HepG2 (cell line): ENCODE measurements around the gene FN1. TPM values are rescaled to one million over a fixed set of nuclear protein-coding genes. Genes with fewer than 3 reads are reported as not detected.
A peak's percentile ranks its signal among the peaks of the same experiment; 100 is the strongest.

Experiments used
- ARHGAP35 ChIP-seq: sonication (generic); formaldehyde crosslinking; IDR thresholded peaks from 2 replicates; pipeline ENCODE4 v1.9.0; 2022; ENCODE audit warnings: mild to moderate bottlenecking, inconsistent platforms, moderate library complexity, missing genetic modification reagents, borderline replicate concordance
- FOXO1 ChIP-seq: sonication (generic); formaldehyde crosslinking; IDR thresholded peaks from 2 replicates; pipeline ENCODE4 v1.4.0; 2020; ENCODE audit warnings: missing genetic modification reagents
- MTF2 ChIP-seq: sonication (generic); formaldehyde crosslinking; IDR thresholded peaks from 2 replicates; pipeline ENCODE4 v1.5.0; 2020; ENCODE audit warnings: missing genetic modification reagents, borderline replicate concordance
- PAF1 ChIP-seq: IDR thresholded peaks from 2 replicates; pipeline ENCODE4 v1.6.1; 2016; ENCODE audit warnings: missing genetic modification reagents, missing compliant biosample characterization
- POGZ ChIP-seq: sonication (generic); formaldehyde crosslinking; IDR thresholded peaks from 2 replicates; pipeline ENCODE4 v1.4.0; 2020; ENCODE audit warnings: mild to moderate bottlenecking, missing genetic modification reagents
- PRDM15 ChIP-seq: sonication (generic); formaldehyde crosslinking; IDR thresholded peaks from 2 replicates; pipeline ENCODE4 v1.4.0; 2020; ENCODE audit warnings: missing genetic modification reagents
- SETDB1 ChIP-seq: sonication (generic); formaldehyde crosslinking; IDR thresholded peaks from 2 replicates; pipeline ENCODE4 v1.5.1; 2020; ENCODE audit warnings: missing genetic modification reagents, mild to moderate bottlenecking, borderline replicate concordance
- SMC3 ChIP-seq: IDR thresholded peaks from 2 replicates; pipeline ENCODE4 v1.6.1; 2011; ENCODE audit warnings: low read length, improper control_type of control experiment
- SPEN ChIP-seq: sonication (generic); formaldehyde crosslinking; IDR thresholded peaks from 2 replicates; pipeline ENCODE4 v1.5.1; 2020; ENCODE audit warnings: low read depth, mild to moderate bottlenecking, missing genetic modification reagents
- ZBTB20 ChIP-seq: sonication (generic); formaldehyde crosslinking; IDR thresholded peaks from 2 replicates; pipeline ENCODE4 v1.8.1; 2023; ENCODE audit warnings: missing genetic modification reagents, low read depth, mild to moderate bottlenecking, borderline replicate concordance
- ZNF260 ChIP-seq: sonication (generic); formaldehyde crosslinking; IDR thresholded peaks from 2 replicates; pipeline ENCODE4 v1.4.0; 2020; ENCODE audit warnings: missing genetic modification reagents, low read depth, mild to moderate bottlenecking, borderline replicate concordance
- ZNF264 ChIP-seq: sonication (generic); formaldehyde crosslinking; IDR thresholded peaks from 2 replicates; pipeline ENCODE4 v1.4.0; 2020; ENCODE audit warnings: missing genetic modification reagents
- ZNF446 ChIP-seq: sonication (generic); formaldehyde crosslinking; IDR thresholded peaks from 2 replicates; pipeline ENCODE4 v1.5.0; 2020; ENCODE audit warnings: mild to moderate bottlenecking, missing genetic modification reagents
- ZNF501 ChIP-seq: sonication (generic); formaldehyde crosslinking; IDR thresholded peaks from 2 replicates; pipeline ENCODE4 v1.5.1; 2020; ENCODE audit warnings: mild to moderate bottlenecking, moderate library complexity, missing genetic modification reagents
- ZNF598 ChIP-seq: sonication (generic); formaldehyde crosslinking; IDR thresholded peaks from 2 replicates; pipeline ENCODE4 v1.5.1; 2020; ENCODE audit warnings: mild to moderate bottlenecking, missing genetic modification reagents, borderline replicate concordance
- ZNF619 ChIP-seq: sonication (generic); formaldehyde crosslinking; IDR thresholded peaks from 2 replicates; pipeline ENCODE4 v1.4.0; 2020; ENCODE audit warnings: mild to moderate bottlenecking, missing genetic modification reagents
- ZNF704 ChIP-seq: sonication (generic); formaldehyde crosslinking; IDR thresholded peaks from 2 replicates; pipeline ENCODE4 v1.8.1; 2023; ENCODE audit warnings: mild to moderate bottlenecking, inconsistent platforms, moderate library complexity, missing genetic modification reagents, borderline replicate concordance
- ZNF747 ChIP-seq: sonication (generic); formaldehyde crosslinking; IDR thresholded peaks from 2 replicates; pipeline ENCODE4 v1.8.1; 2023; ENCODE audit warnings: missing genetic modification reagents, mild to moderate bottlenecking, borderline replicate concordance
- polyA plus RNA-seq, 8 experiments: library from polyadenylated mRNA; depleted of rRNA in 3 of 8; stranded (reverse) in 7 of 8; unstranded in 1 of 8; fragments of >200 nt; fragmentation: Illumina TruSeq in 4 of 8; extraction: Trizol in 4 of 8; gene quantifications; 2 replicates each; pipeline versions ENCODE4 v1.2.1 to v1.2.3, GENCODE V29; 2011 to 2016; ENCODE audit warnings: low read depth in 4 of 8, missing spikeins in 1 of 8, mixed read lengths in 1 of 8; ENCODE audit not compliant: insufficient read depth in 1 of 8
- total RNA-seq, 5 experiments: library from RNA; depleted of rRNA; stranded (reverse); fragments of >200 nt; fragmentation: Illumina TruSeq; extraction: Trizol; gene quantifications; 2 replicates each; pipeline ENCODE4 v1.2.3, GENCODE V29; 2016; ENCODE audit warnings: low read depth in 1 of 5
- TF ChIP-seq, protein P1 (sequence below): IDR thresholded peaks from 2 replicates; pipeline ENCODE4 v1.6.1; 2016; ENCODE audit warnings: missing compliant biosample characterization, missing genetic modification reagents, borderline replicate concordance
- TF ChIP-seq, protein P2 (sequence below): IDR thresholded peaks from 2 replicates; pipeline ENCODE4 v1.6.1; 2012; ENCODE audit warnings: low read depth, low read length, improper control_type of control experiment
- TF ChIP-seq, protein P3 (sequence below): sonication (generic); formaldehyde crosslinking; IDR thresholded peaks from 2 replicates; pipeline ENCODE4 v1.8.1; 2023; ENCODE audit warnings: missing genetic modification reagents, inconsistent platforms, borderline replicate concordance

The FN1 gene
- total and polyA plus RNA-seq, 2 of the 13 experiments (the other 11 are each of a cell fraction or from before 2014, with no cell fraction given): 1,847 to 6,471 TPM

- TF ChIP-seq, protein P1, sequence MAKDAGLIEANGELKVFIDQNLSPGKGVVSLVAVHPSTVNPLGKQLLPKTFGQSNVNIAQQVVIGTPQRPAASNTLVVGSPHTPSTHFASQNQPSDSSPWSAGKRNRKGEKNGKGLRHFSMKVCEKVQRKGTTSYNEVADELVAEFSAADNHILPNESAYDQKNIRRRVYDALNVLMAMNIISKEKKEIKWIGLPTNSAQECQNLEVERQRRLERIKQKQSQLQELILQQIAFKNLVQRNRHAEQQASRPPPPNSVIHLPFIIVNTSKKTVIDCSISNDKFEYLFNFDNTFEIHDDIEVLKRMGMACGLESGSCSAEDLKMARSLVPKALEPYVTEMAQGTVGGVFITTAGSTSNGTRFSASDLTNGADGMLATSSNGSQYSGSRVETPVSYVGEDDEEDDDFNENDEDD: peak; percentile 86
- no peak for TF ChIP-seq PRDM15 (CRISPR knock-in tag)
- TF ChIP-seq ZNF264 (CRISPR knock-in tag): no peak
- TF ChIP-seq SPEN (CRISPR knock-in tag): peak; percentile 57; the same call in 1 of the 2 replicates
- no peak for TF ChIP-seq SMC3
- TF ChIP-seq ARHGAP35: no peak
- no peak for TF ChIP-seq ZNF446
- no peak for TF ChIP-seq MTF2 (CRISPR knock-in tag)
- no peak for TF ChIP-seq ZNF619 (CRISPR knock-in tag)
- TF ChIP-seq POGZ (CRISPR knock-in tag): peak; percentile 72; the same call in 1 of the 2 replicates
- TF ChIP-seq ZNF260 (CRISPR knock-in tag): no peak
- no peak for TF ChIP-seq ZNF747 (CRISPR knock-in tag)
- TF ChIP-seq ZBTB20 (CRISPR knock-in tag): peak; percentile 28; the same call in 1 of the 2 replicates
- TF ChIP-seq, protein P2, sequence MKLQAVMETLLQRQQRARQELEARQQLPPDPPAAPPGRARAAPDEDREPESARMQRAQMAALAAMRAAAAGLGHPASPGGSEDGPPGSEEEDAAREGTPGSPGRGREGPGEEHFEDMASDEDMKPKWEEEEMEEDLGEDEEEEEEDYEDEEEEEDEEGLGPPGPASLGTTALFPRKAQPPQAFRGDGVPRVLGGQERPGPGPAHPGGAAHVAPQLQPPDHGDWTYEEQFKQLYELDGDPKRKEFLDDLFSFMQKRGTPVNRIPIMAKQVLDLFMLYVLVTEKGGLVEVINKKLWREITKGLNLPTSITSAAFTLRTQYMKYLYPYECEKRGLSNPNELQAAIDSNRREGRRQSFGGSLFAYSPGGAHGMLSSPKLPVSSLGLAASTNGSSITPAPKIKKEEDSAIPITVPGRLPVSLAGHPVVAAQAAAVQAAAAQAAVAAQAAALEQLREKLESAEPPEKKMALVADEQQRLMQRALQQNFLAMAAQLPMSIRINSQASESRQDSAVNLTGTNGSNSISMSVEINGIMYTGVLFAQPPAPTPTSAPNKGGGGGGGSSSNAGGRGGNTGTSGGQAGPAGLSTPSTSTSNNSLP: peak; percentile 35; the same call in 1 of the 2 replicates
- peak; percentile 66; the same call in 1 of the 2 replicates for TF ChIP-seq FOXO1 (CRISPR knock-in tag)
- TF ChIP-seq PAF1 (CRISPR knock-in tag): peak; percentile 92; the same call in 1 of the 2 replicates
- no peak for TF ChIP-seq ZNF704
- no peak for TF ChIP-seq SETDB1 (CRISPR knock-in tag)
- peak; percentile 52; the same call in 1 of the 2 replicates for TF ChIP-seq ZNF501
- no peak for TF ChIP-seq ZNF598 (CRISPR knock-in tag)
- TF ChIP-seq, protein P3, sequence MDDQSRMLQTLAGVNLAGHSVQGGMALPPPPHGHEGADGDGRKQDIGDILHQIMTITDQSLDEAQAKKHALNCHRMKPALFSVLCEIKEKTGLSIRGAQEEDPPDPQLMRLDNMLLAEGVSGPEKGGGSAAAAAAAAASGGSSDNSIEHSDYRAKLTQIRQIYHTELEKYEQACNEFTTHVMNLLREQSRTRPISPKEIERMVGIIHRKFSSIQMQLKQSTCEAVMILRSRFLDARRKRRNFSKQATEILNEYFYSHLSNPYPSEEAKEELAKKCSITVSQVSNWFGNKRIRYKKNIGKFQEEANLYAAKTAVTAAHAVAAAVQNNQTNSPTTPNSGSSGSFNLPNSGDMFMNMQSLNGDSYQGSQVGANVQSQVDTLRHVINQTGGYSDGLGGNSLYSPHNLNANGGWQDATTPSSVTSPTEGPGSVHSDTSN (CRISPR knock-in tag): no peak; the same call in 1 of the 2 replicates
These were observed 15.4 kb downstream of the FN1 start (continued) for GRCh38 chr2:215420471-215420935.
